AG09309 (cell line): ENCODE results near the gene RNASET2.
"Not testable (repeated sequence)": the region's sequence is repeated elsewhere in the genome, so short reads cannot be mapped to it uniquely, and the experiment has no call there.

Experiments
- DNase-seq: peaks from one replicate; pipeline ENCODE4 v3.0.0-alpha.2; 2010; ENCODE audit warnings: low read depth
- H3K4me3 ChIP-seq: 2 replicates; pipeline ENCODE4 v1.5.1; 2011; ENCODE audit warnings: mild to moderate bottlenecking, low read depth, low read length, moderate library complexity; ENCODE audit not compliant: control insufficient read depth
- TF ChIP-seq, protein P1 (sequence below): IDR thresholded peaks from 2 replicates; pipeline ENCODE4 v1.5.1; 2011; ENCODE audit warnings: mild to moderate bottlenecking, low read depth, low read length, inconsistent platforms; ENCODE audit not compliant: insufficient read depth, control insufficient read depth; ENCODE audit errors: missing control alignments

Gene RNASET2

DNA sequence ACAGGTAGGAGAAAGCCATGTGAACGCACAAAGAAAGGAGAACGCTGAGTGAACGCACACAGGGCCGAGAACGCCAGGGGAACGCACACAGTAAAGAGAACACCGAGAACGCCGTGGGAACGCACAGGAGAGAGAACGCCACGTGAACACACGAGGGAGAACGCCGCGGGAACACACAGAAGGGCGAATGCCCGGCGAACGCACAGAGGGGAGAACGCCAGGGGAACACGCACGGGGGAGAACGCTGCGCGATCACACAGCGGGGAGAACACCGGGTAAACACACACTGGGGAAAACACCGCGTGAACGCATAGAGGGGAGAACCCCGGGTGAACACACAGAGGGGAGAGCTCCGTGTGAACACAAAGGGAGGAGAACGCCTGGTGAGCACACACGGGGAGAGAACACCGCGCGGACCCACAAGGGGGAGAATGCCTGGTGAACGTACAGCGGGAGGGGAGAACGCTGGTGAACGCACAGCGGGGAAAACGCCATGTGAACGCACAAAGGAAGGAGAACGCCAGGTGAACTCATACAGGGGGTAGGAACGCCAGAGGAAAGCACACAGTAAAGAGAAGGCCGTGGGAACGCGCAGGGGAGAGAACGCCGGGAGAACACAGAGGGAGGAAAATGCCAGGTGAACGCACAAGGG, 55.3 kb downstream of the RNASET2 start:
- no peak for DNase-seq
- no peak overlapping the region for H3K4me3 ChIP-seq
- TF ChIP-seq, protein P1, sequence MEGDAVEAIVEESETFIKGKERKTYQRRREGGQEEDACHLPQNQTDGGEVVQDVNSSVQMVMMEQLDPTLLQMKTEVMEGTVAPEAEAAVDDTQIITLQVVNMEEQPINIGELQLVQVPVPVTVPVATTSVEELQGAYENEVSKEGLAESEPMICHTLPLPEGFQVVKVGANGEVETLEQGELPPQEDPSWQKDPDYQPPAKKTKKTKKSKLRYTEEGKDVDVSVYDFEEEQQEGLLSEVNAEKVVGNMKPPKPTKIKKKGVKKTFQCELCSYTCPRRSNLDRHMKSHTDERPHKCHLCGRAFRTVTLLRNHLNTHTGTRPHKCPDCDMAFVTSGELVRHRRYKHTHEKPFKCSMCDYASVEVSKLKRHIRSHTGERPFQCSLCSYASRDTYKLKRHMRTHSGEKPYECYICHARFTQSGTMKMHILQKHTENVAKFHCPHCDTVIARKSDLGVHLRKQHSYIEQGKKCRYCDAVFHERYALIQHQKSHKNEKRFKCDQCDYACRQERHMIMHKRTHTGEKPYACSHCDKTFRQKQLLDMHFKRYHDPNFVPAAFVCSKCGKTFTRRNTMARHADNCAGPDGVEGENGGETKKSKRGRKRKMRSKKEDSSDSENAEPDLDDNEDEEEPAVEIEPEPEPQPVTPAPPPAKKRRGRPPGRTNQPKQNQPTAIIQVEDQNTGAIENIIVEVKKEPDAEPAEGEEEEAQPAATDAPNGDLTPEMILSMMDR: no peak

DNA sequence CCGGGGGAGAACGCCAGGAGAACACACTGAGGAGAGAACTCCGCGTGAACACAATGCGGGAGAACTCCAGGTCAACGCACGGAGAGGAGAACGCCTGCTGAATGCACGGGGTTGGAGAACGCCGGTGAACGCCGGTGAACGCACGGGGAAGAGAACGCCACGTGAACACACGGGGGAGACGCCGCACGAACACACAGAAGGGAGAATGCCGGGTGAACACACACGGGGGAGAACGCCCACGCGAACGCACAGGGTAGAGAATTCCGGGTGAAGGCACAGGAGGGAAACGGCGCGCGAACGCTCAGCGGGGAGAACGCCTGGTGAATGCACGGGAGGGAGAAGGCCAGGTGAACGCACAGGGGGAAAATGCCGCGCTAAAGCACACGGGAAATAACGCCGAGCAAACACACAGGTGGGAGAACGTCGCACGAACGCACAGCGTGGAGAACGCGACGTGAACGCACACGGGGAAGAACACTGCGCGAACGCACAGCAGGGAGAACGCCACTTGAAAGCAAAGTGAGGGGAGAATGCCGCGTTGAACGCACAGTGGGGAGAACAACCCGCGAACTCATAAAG, 56.1 kb downstream of the RNASET2 start:
- TF ChIP-seq, protein P1: no peak
- DNase-seq: no peak
- H3K4me3 ChIP-seq: no peak overlapping the region

DNA sequence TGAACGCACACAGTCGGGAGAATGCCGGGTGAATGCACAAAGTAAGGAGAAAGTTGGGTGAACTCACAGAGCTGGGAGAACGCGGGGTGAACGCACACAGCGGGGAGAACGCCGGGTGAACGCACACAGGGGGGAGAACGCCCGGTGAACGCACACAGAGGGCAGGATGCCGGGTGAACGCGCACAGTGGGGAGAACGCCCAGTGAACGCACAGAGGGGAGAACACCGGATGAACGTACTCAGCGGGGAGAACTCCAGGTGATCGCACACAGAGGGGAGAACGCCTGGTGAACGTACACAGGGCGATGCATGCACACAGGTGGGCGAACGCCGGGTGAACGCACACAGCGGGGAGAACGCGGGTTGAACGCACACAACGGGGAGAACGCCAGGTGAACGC, 57.4 kb downstream of the RNASET2 start:
- no peak overlapping the region for H3K4me3 ChIP-seq
- TF ChIP-seq, protein P1: no peak
- no peak for DNase-seq

GRCh38 chr6:166894614-166895013, 61.7 kb downstream of the RNASET2 start:
- not testable (repeated sequence) for DNase-seq, H3K4me3 ChIP-seq

- not testable (repeated sequence) for DNase-seq, H3K4me3 ChIP-seq
Observed at GRCh38 chr6:166892472-166892871, 63.9 kb downstream of the RNASET2 start.

GRCh38 chr6:166886773-166887172, 69.6 kb downstream of the RNASET2 start:
- H3K4me3 ChIP-seq, DNase-seq: not testable (repeated sequence)

- DNase-seq, H3K4me3 ChIP-seq: not testable (repeated sequence)
Observed at GRCh38 chr6:166884958-166885357, 71.4 kb downstream of the RNASET2 start.

DNA sequence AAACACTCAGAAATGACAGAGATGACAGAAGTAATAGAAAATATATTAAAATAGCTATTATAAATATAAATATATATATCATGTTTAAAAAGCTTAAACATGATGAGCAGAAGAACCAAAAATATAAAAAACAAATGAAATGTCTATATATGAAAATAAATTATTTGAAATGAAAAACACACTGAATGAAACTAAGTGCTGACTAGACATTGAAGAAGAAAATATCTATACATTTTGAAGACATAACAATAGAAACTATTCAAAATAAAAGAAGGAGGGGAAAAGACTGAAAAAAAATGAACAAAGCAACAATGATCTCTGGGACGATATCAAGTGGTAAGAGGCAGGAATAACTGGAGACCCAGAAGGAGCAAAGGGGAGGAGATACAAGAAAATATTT, 76.8 kb downstream of the RNASET2 start:
- TF ChIP-seq, protein P1: no peak
- DNase-seq: no peak
- no peak overlapping the region for H3K4me3 ChIP-seq
